Endothelial cell (in vitro differentiated cells): ENCODE results near the gene ATG7. TPM values are rescaled to one million over a fixed set of nuclear protein-coding genes. Genes with fewer than 3 reads are reported as not detected.

ENCODE experiments used
- DNase-seq: peaks from one replicate; pipeline ENCODE4 v3.0.0; 2021; ENCODE audit warnings: low spot score
- H3K27ac Mint-ChIP-seq: one replicate; pipeline ENCODE4 v1.8.0; 2021; ENCODE audit warnings: mixed read lengths, inconsistent platforms; ENCODE audit not compliant: unreplicated experiment
- H3K27me3 Mint-ChIP-seq: one replicate; pipeline ENCODE4 v1.8.0; 2021; ENCODE audit warnings: mild to moderate bottlenecking, moderate library complexity, mixed read lengths, inconsistent platforms; ENCODE audit not compliant: unreplicated experiment
- H3K36me3 Mint-ChIP-seq: one replicate; pipeline ENCODE4 v1.8.0; 2021; ENCODE audit warnings: mild to moderate bottlenecking, low read depth, mixed read lengths, inconsistent platforms; ENCODE audit not compliant: unreplicated experiment
- H3K4me1 Mint-ChIP-seq: one replicate; pipeline ENCODE4 v1.8.0; 2021; ENCODE audit warnings: mild to moderate bottlenecking, mixed read lengths, inconsistent platforms; ENCODE audit not compliant: unreplicated experiment
- H3K4me3 Mint-ChIP-seq: one replicate; pipeline ENCODE4 v1.8.0; 2021; ENCODE audit warnings: mild to moderate bottlenecking, mixed read lengths, inconsistent platforms; ENCODE audit not compliant: unreplicated experiment
- H3K9me3 Mint-ChIP-seq: one replicate; pipeline ENCODE4 v1.8.0; 2021; ENCODE audit warnings: mixed read lengths, inconsistent platforms; ENCODE audit not compliant: unreplicated experiment
- total RNA-seq: library from RNA; stranded (reverse); fragmentation: NEBNext Ultra II Directional; extraction: Animal tissue kit (Norgen Biotek cat#: 25700); gene quantifications from one replicate; pipeline ENCODE4 v1.2.1, GENCODE V29; 2021; ENCODE audit not compliant: unreplicated experiment
- TF ChIP-seq, protein P1 (sequence below): fragments of 200-600 bp; sonication (generic); IDR thresholded peaks from one replicate; pipeline ENCODE4 v1.5.0; 2021; ENCODE audit warnings: antibody characterized with exemption; ENCODE audit not compliant: unreplicated experiment

Gene ATG7
- total RNA-seq, 1 donor from 2014 or later: 30.6 TPM

DNA sequence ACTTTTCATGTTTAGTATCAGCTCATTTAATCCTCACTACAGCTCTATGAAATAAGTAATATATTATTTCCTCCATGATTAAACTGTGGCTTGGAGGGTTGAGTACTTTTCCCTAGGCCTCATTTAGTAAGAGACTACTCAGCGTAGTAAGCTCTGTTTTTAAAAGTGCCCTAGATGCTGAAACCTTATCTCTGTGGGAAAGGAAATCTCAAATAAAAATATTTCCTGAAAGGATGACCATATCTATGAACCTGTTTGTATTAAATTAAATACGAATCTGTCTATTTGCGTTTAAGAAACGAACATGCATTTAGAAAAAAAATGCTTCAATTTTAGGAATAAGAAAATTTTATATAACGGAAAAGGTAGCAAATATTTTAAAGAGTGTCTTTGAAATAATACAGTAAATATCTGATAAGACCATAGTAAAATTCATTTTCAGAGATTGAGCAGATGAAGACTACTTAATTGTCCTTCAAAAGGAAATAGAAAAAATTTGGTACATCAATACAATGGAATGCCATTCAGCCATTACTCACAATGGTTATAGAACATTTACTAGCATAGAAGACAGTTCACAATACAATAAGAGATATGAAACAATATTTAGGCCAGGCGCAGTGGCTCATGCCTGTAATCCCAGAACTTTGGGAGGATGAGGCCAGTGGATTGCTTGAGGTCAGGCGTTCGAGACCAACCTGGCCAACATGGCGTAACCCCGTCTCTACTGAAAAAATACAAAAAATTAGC is 56.2 kb downstream of the ATG7 start:
- no peak for DNase-seq
- Mint-ChIP-seq H3K4me1 (peaks cover 6% of the 10 kb centered on the region), H3K36me3 (no peaks in the 10 kb centered on the region), H3K9me3 (no peaks in the 10 kb centered on the region), H3K4me3 (no peak overlapping the region), H3K27ac (no peak overlapping the region), H3K27me3 (peaks cover 2% of the 10 kb centered on the region)
- TF ChIP-seq, protein P1, sequence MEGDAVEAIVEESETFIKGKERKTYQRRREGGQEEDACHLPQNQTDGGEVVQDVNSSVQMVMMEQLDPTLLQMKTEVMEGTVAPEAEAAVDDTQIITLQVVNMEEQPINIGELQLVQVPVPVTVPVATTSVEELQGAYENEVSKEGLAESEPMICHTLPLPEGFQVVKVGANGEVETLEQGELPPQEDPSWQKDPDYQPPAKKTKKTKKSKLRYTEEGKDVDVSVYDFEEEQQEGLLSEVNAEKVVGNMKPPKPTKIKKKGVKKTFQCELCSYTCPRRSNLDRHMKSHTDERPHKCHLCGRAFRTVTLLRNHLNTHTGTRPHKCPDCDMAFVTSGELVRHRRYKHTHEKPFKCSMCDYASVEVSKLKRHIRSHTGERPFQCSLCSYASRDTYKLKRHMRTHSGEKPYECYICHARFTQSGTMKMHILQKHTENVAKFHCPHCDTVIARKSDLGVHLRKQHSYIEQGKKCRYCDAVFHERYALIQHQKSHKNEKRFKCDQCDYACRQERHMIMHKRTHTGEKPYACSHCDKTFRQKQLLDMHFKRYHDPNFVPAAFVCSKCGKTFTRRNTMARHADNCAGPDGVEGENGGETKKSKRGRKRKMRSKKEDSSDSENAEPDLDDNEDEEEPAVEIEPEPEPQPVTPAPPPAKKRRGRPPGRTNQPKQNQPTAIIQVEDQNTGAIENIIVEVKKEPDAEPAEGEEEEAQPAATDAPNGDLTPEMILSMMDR: no peak

DNA sequence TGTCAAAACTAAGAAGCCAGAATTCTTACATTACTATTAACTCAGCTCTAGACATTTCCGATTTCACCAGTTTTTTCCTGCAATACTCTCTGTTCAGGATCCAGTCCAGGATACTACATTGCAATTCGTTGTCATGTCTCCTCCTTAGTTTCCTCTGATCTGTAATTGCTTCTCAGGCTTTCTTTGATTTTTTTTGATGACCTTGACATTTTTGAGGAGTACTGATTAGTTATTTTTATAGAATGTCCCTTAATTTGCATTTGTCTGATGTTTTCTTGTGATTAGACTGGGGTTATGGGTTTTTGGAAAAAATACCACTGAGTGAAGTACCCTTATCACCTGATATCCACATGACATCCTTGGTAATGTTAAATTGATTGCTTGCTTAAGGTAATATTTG is 57.6 kb downstream of the ATG7 start:
- TF ChIP-seq, protein P1: no peak
- Mint-ChIP-seq H3K9me3 (no peaks in the 10 kb centered on the region), H3K27ac (no peak overlapping the region), H3K4me3 (no peak overlapping the region), H3K4me1 (peaks cover 6% of the 10 kb centered on the region), H3K27me3 (peaks cover 2% of the 10 kb centered on the region), H3K36me3 (no peaks in the 10 kb centered on the region)
- no peak for DNase-seq

DNA sequence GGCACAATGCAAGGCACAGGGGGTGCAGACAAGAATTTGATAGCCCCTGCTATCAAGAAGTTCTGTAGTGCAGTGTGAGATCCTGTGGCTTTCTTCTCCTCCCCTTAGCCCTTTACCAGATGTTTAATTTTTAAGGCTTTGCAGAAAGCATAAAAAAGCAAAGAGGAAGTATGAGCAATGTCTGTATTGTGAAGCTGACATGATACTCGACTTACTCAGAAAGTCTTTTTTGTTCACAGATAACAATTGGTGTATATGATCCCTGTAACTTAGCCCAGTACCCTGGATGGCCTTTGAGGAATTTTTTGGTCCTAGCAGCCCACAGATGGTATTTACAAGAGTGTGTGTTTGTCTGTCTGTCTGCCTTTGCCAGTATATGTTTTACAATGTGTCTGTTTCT is 58.9 kb downstream of the ATG7 start:
- TF ChIP-seq, protein P1: no peak
- DNase-seq: no peak
- H3K9me3 Mint-ChIP-seq: no peaks in the 10 kb centered on the region
- peaks cover 2% of the 10 kb centered on the region for H3K27me3 Mint-ChIP-seq
- H3K27ac Mint-ChIP-seq: no peak overlapping the region
- H3K36me3 Mint-ChIP-seq: no peaks in the 10 kb centered on the region
- no peak overlapping the region for H3K4me3 Mint-ChIP-seq
- H3K4me1 Mint-ChIP-seq: peaks cover 6% of the 10 kb centered on the region

DNA sequence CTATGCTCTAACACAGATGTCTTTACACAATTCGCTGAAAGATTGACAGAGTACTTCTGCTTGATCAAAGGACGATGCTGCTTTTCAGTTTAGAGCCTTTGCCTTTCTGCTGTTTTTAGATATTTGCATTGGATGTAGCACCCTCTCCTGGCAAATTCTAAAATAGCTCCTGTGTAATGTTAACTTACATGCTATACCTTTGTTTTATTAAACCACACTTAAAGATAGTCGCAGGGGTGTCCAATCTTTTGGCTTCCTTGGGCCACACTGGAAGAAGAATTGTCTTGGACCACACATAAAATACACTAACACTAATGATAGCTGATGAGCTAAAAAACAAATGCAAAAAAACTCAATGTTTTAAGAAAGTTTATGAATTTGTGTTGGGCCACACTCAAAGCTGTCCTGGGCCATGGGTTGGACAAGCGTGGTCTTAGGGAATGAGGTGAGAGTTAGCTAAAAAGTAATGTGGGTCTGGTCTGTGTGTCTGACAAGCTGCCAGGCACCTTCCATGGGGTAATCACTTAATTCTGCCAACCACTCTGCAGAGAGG is 62.9 kb downstream of the ATG7 start:
- no peaks in the 10 kb centered on the region for H3K9me3 Mint-ChIP-seq
- no peak overlapping the region for H3K4me3 Mint-ChIP-seq
- DNase-seq: peak; percentile 38
- TF ChIP-seq, protein P1: peak; percentile 53
- no peaks in the 10 kb centered on the region for H3K4me1 Mint-ChIP-seq
- peaks cover 3% of the 10 kb centered on the region for H3K27me3 Mint-ChIP-seq
- H3K27ac Mint-ChIP-seq: no peak overlapping the region
- no peaks in the 10 kb centered on the region for H3K36me3 Mint-ChIP-seq

DNA sequence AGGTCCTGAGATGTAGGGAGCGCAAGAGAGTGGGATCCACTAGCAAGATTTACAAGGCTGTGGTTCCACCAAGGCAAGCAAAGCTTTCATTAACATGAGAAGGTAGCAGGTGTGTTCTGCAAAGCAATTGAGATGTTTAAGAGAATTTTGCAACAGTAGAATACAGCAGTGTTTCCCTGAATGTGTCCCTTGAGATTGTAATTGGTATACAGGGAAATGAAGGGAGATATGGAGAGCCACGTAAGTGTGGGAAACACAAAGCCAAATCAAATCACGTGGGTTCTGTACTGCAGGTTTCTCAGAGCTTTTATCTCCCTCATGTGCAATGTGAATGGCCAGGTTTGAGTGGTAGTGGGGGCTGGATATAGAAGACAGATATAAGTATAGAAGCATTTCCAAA is 67.3 kb downstream of the ATG7 start:
- H3K27ac Mint-ChIP-seq: no peak overlapping the region
- H3K4me1 Mint-ChIP-seq: no peaks in the 10 kb centered on the region
- no peak overlapping the region for H3K4me3 Mint-ChIP-seq
- no peak for DNase-seq
- TF ChIP-seq, protein P1: no peak
- no peaks in the 10 kb centered on the region for H3K36me3 Mint-ChIP-seq
- no peaks in the 10 kb centered on the region for H3K9me3 Mint-ChIP-seq
- peaks cover 3% of the 10 kb centered on the region for H3K27me3 Mint-ChIP-seq
